Measurements from ENCODE around the gene CCDC68. TPM values are rescaled to one million over a fixed set of nuclear protein-coding genes. Genes with fewer than 3 reads are reported as not detected.
"Not testable (repeated sequence)": the region's sequence is repeated elsewhere in the genome, so short reads cannot be mapped to it uniquely, and the experiment has no call there.

CCDC68 gene
- total and polyA plus RNA-seq, 10 donors = 2.0 to 25.3 (median 12.3) TPM

GRCh38 chr18:54860941-54861340 is 98.3 kb downstream of the CCDC68 start:
- Histone ChIP-seq H3K9me3 (no peaks in the 10 kb centered on the region), H3K4me1 (no peaks in the 10 kb centered on the region), H3K36me3 (no peaks in the 10 kb centered on the region), H3K4me3 (no peak overlapping the region), H3K27ac (no peak overlapping the region), H3K27me3 (replicated peaks in 1 of 7) (no peaks in the 10 kb centered on the region)
- no peak for DNase-seq
- intact Hi-C loops (cut with DNase I; ENCODE audit: low total_unique reads) = no loop called here
- no peak for TF ChIP-seq POLR2AphosphoS5 (IDR thresholded peaks at IDR 0.05)
- 29 to 52% (median 43%) methylated on average over 1 of the region's 1 CpG for WGBS, 5 donors

GRCh38 chr18:54859667-54860421 is 99.4 kb downstream of the CCDC68 start:
- intact Hi-C loops (cut with DNase I; ENCODE audit: low total_unique reads) = no loop called here
- Histone ChIP-seq H3K36me3 (no peaks in the 10 kb centered on the region), H3K9me3 (no peaks in the 10 kb centered on the region), H3K4me3 (no peak overlapping the region), H3K4me1 (no peaks in the 10 kb centered on the region), H3K27ac (no peak overlapping the region), H3K27me3 (replicated peaks in 1 of 7) (no peaks in the 10 kb centered on the region)
- WGBS, 5 donors = 80 to 87% (median 83%) methylated on average over 9 of the region's 9 CpGs
- TF ChIP-seq POLR2A (IDR thresholded peaks at IDR 0.05) (no peak), CTCF (IDR thresholded peaks at IDR 0.05 in 8 of 11, conservative IDR thresholded peaks at IDR 0.05 in 3 of 11) (no peak), POLR2AphosphoS5 (IDR thresholded peaks at IDR 0.05) (no peak)
- DNase-seq = no peak

GRCh38 chr18:54857499-54857898 is 101.8 kb downstream of the CCDC68 start:
- Histone ChIP-seq H3K9me3 (no peaks in the 10 kb centered on the region), H3K4me1 (peaks cover 0 to 8% (median 5%) of the 10 kb centered on the region in 6 donors), H3K36me3 (no peaks in the 10 kb centered on the region), H3K4me3 (no peak overlapping the region), H3K27me3 (replicated peaks in 1 of 7) (no peaks in the 10 kb centered on the region), H3K27ac (no peak overlapping the region)
- TF ChIP-seq POLR2AphosphoS5 (IDR thresholded peaks at IDR 0.05) (no peak), CTCF (IDR thresholded peaks at IDR 0.05 in 8 of 11, conservative IDR thresholded peaks at IDR 0.05 in 3 of 11) (no peak), POLR2A (IDR thresholded peaks at IDR 0.05) (no peak)
- 75 to 91% (median 87%) methylated on average over 3 of the region's 3 CpGs for WGBS, 5 donors
- intact Hi-C loops (cut with DNase I; ENCODE audit: low total_unique reads) = no loop called here
- DNase-seq = no peak

- H3K4me3 ChIP-seq = no peak overlapping the region
- DNase-seq = no peak
- no peak overlapping the region for H3K27ac ChIP-seq
- peaks cover 0 to 13% (median 7%) of the 10 kb centered on the region in 6 donors for H3K4me1 ChIP-seq
- TF ChIP-seq POLR2AphosphoS5 (IDR thresholded peaks at IDR 0.05) (no peak), CTCF (IDR thresholded peaks at IDR 0.05 in 8 of 11, conservative IDR thresholded peaks at IDR 0.05 in 3 of 11) (no peak), POLR2A (IDR thresholded peaks at IDR 0.05) (no peak)
- intact Hi-C loops (cut with DNase I; ENCODE audit: low total_unique reads) = no loop called here
- H3K9me3 ChIP-seq = no peaks in the 10 kb centered on the region
- no peaks in the 10 kb centered on the region for H3K36me3 ChIP-seq
- H3K27me3 ChIP-seq (replicated peaks in 1 of 7) = no peaks in the 10 kb centered on the region
- 64 to 90% (median 76%) methylated on average over 2 of the region's 2 CpGs for WGBS, 5 donors
Measured at GRCh38 chr18:54856105-54856646, 103.1 kb downstream of the CCDC68 start.

- H3K4me3 ChIP-seq; H3K27me3 ChIP-seq (replicated peaks in 1 of 7); H3K9me3 ChIP-seq; intact Hi-C loops (cut with DNase I; ENCODE audit: low total_unique reads); H3K36me3 ChIP-seq; H3K27ac ChIP-seq; DNase-seq: not testable (repeated sequence)
- peaks cover 0 to 13% (median 7%) of the 10 kb centered on the region in 6 donors for H3K4me1 ChIP-seq
- 92 to 100% (median 94%) methylated on average over 3 of the region's 3 CpGs for WGBS, 5 donors
Measured at GRCh38 chr18:54855050-54855449, 104.2 kb downstream of the CCDC68 start.

All from spleen (tissue), 11 donors.